Activated CD8-positive, alpha-beta memory T cell treated with anti-CD3 and anti-CD28 coated beads, Interleukin-2, amount 10 ng/mL, durations not matched to agents 7 days and 5 days (primary cell): Measurements from ENCODE around the gene CERS2. TPM values are rescaled to one million over a fixed set of nuclear protein-coding genes. Genes with fewer than 3 reads are reported as not detected.

Experiments used
- ATAC-seq: fragments of 150-1000 bp; cut with Tn5 transposase; one replicate; pipeline ENCODE4 v1.10.0; 2021; ENCODE audit warnings: moderate library complexity
- CTCF ChIA-PET: fragments of 350-600 bp; sonication (Branson Sonifier 250); formaldehyde crosslinking; loops from one replicate; lab custom pipeline; 2021; ENCODE audit warnings: antibody characterized with exemption; lab: Charles Lee
- DNase-seq: peaks from one replicate; pipeline ENCODE4 v3.0.0-alpha.2; 2020
- H3K27ac Mint-ChIP-seq: one replicate; pipeline ENCODE4 v1.8.0; 2021; ENCODE audit warnings: mild to moderate bottlenecking, mixed read lengths
- H3K27me3 Mint-ChIP-seq: one replicate; pipeline ENCODE4 v1.8.0; 2021; ENCODE audit warnings: mixed read lengths
- H3K36me3 Mint-ChIP-seq: one replicate; pipeline ENCODE4 v1.8.0; 2021; ENCODE audit warnings: mild to moderate bottlenecking, mixed read lengths
- H3K4me1 Mint-ChIP-seq: one replicate; pipeline ENCODE4 v1.8.0; 2021; ENCODE audit warnings: mixed read lengths
- H3K4me3 Mint-ChIP-seq: one replicate; pipeline ENCODE4 v1.8.0; 2021; ENCODE audit warnings: mild to moderate bottlenecking, moderate library complexity, mixed read lengths
- H3K9me3 Mint-ChIP-seq: one replicate; pipeline ENCODE4 v1.8.0; 2022; ENCODE audit warnings: low read depth, mixed read lengths
- total RNA-seq, 2 experiments: library from RNA; stranded (reverse); gene quantifications; one replicate each; pipeline ENCODE4 v1.2.3, GENCODE V29; 2021

Gene CERS2
- total RNA-seq = 100 to 1,000 TPM; 144 to 170 TPM

GRCh38 chr1:150974580-150975478 lies at the start of gene CERS2:
CERS2 (minus strand) TSS chr1:150974835; CDS start chr1:150969090, 5,745 bp downstream.
- Mint-ChIP-seq H3K4me1 (peaks cover 64% of the 10 kb centered on the region), H3K4me3 (peak within 1 kb of the TSS; percentile 88), H3K27me3 (no peaks in the 10 kb centered on the region), H3K36me3 (peaks cover 3% of the 10 kb centered on the region), H3K9me3 (no peaks in the 10 kb centered on the region), H3K27ac (peak within 1 kb of the TSS; percentile 80)
- CTCF ChIA-PET = interaction anchor here (1.1 to 2.6 kb wide), 7 partner anchors 9 to 415 kb away, joined by 3 to 9 read pairs (median 3); partner anchors contain the start of gene MINDY1
- peak; percentile 62 for ATAC-seq
- peak; percentile 80 for DNase-seq

DNA sequence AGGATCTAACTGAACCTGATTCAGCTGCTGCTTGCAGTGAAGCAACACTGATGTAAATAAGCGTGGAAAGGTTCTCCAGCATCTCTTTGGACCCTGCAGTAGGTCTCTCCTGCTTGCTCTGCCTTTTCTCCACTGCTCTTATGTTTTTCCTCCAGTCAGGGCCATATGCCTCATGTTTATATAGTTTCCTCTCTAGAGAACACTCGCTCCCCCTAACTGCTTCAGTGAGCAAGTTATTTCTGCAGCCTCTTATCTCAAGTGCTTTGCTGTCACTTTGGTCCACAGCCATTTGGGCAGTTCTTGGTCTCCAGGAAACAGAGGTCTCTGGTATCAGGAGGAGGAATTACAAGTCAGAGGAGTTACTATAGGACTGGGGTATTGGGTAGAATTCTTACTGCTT lies 38.9 kb upstream of the CERS2 start:
- H3K4me3 Mint-ChIP-seq = no peak overlapping the region
- CTCF ChIA-PET = interaction anchor here (3.5 kb wide), 1 partner anchor 11 kb away, joined by 18 read pairs; no protein-coding TSS in a partner anchor

GRCh38 chr1:151012684-151013471 lies 38.2 kb upstream of the CERS2 start:
- DNase-seq (no peak), ATAC-seq (no peak)
- Mint-ChIP-seq H3K36me3 (no peaks in the 10 kb centered on the region), H3K9me3 (no peaks in the 10 kb centered on the region), H3K27ac (no peak overlapping the region), H3K4me3 (no peak overlapping the region), H3K27me3 (no peaks in the 10 kb centered on the region), H3K4me1 (peaks cover 31% of the 10 kb centered on the region)
- CTCF ChIA-PET = interaction anchor here (0.8 to 3.5 kb wide), 3 partner anchors 12 to 78 kb away, joined by 3 to 18 read pairs (median 3); partner anchors contain the start of gene GABPB2

More for the DNA sequence above, 38.9 kb upstream of the CERS2 start:
- Mint-ChIP-seq H3K4me1 (peaks cover 26% of the 10 kb centered on the region), H3K27me3 (no peaks in the 10 kb centered on the region), H3K36me3 (no peaks in the 10 kb centered on the region), H3K27ac (no peak overlapping the region), H3K9me3 (no peaks in the 10 kb centered on the region)
- DNase-seq = no peak
- ATAC-seq = no peak

DNA sequence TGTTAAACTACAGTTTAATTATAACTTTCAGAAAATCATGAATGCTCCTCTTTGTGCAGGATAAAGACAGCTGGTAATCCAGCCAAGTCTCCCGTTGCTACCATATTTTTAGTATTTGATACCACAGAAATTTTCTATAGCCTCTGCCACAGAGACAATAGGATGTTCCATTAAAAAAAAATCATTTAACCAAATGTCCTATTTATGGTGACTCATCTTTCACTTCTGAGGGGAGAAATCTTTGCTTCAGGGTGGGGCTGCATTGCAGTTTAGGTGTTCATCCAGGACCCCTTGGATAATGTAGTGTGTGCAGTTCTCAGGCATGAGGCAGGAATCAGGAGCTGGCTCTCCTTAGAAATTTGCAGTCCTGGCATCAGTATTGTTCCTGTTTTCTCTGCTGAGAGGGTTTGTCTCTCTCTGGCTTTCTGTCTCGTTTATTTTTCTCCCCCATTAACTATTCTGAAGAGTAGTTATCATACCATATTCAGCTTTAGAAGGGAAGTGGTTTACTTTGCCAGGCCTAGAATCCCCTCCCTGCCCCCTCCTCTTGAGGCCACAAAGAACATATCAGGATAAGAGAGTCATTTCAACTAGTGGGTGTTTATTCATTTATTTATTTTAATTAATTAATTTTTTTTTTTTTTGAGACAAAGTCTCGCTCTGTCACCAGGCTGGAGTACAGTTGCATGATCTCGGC lies 36.7 kb upstream of the CERS2 start:
- no peak for ATAC-seq
- H3K27me3 Mint-ChIP-seq = no peaks in the 10 kb centered on the region
- peaks cover 47% of the 10 kb centered on the region for H3K4me1 Mint-ChIP-seq
- no peak overlapping the region for H3K4me3 Mint-ChIP-seq
- H3K36me3 Mint-ChIP-seq = no peaks in the 10 kb centered on the region
- no peaks in the 10 kb centered on the region for H3K9me3 Mint-ChIP-seq
- DNase-seq = no peak
- CTCF ChIA-PET = interaction anchor here (0.5 to 3.5 kb wide), 8 partner anchors 9 to 494 kb away, joined by 3 to 18 read pairs (median 4); partner anchors contain the start of gene C1orf56
- H3K27ac Mint-ChIP-seq = no peak overlapping the region

- Mint-ChIP-seq H3K9me3 (no peaks in the 10 kb centered on the region), H3K27me3 (no peaks in the 10 kb centered on the region), H3K36me3 (no peaks in the 10 kb centered on the region), H3K27ac (no peak overlapping the region), H3K4me1 (peaks cover 56% of the 10 kb centered on the region), H3K4me3 (no peak overlapping the region)
- DNase-seq (no peak), ATAC-seq (no peak)
- CTCF ChIA-PET = interaction anchor here (0.7 to 3.5 kb wide), 4 partner anchors 14 to 129 kb away, joined by 3 to 18 read pairs (median 7); partner anchors contain the start of gene C1orf56
These were observed 35.7 kb upstream of the CERS2 start for GRCh38 chr1:151010346-151010726.

GRCh38 chr1:151009674-151010345 lies 35.2 kb upstream of the CERS2 start:
- DNase-seq (no peak), ATAC-seq (no peak)
- no peaks in the 10 kb centered on the region for H3K9me3 Mint-ChIP-seq
- CTCF ChIA-PET = interaction anchor here (0.6 to 3.5 kb wide), 4 partner anchors 15 to 140 kb away, joined by 3 to 18 read pairs (median 7); partner anchors contain the start of gene C1orf56
- peaks cover 58% of the 10 kb centered on the region for H3K4me1 Mint-ChIP-seq
- H3K4me3 Mint-ChIP-seq = peak overlapping the region; percentile 99
- H3K27ac Mint-ChIP-seq = peak overlapping the region; percentile 94
- H3K36me3 Mint-ChIP-seq = no peaks in the 10 kb centered on the region
- no peaks in the 10 kb centered on the region for H3K27me3 Mint-ChIP-seq

DNA sequence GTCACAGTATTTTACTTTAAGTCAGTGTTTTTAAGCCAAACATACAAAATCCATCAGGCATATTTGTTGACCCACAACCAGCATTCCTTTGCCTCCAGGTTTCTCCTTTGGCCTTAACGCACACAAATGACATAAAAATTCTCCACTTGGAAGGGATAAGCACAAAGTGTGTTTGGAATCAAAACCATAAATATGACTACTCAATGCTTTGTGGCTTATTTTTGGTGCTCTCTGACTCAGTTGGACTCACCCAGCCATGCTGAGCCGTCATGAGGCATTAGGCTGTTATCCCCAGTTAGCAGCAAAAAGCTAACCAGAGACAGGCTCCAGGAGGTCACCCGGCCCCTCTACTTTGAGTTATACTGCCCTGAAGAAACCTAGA lies 34.6 kb upstream of the CERS2 start:
- H3K36me3 Mint-ChIP-seq = no peaks in the 10 kb centered on the region
- no peak for DNase-seq
- no peak for ATAC-seq
- no peaks in the 10 kb centered on the region for H3K27me3 Mint-ChIP-seq
- H3K27ac Mint-ChIP-seq = peak overlapping the region; percentile 94
- H3K9me3 Mint-ChIP-seq = no peaks in the 10 kb centered on the region
- peaks cover 61% of the 10 kb centered on the region for H3K4me1 Mint-ChIP-seq
- peak overlapping the region; percentile 99 for H3K4me3 Mint-ChIP-seq
- CTCF ChIA-PET = interaction anchor here (0.6 to 2.3 kb wide), 3 partner anchors 15 to 140 kb away, joined by 3 to 10 read pairs (median 4); partner anchors contain the start of gene C1orf56

DNA sequence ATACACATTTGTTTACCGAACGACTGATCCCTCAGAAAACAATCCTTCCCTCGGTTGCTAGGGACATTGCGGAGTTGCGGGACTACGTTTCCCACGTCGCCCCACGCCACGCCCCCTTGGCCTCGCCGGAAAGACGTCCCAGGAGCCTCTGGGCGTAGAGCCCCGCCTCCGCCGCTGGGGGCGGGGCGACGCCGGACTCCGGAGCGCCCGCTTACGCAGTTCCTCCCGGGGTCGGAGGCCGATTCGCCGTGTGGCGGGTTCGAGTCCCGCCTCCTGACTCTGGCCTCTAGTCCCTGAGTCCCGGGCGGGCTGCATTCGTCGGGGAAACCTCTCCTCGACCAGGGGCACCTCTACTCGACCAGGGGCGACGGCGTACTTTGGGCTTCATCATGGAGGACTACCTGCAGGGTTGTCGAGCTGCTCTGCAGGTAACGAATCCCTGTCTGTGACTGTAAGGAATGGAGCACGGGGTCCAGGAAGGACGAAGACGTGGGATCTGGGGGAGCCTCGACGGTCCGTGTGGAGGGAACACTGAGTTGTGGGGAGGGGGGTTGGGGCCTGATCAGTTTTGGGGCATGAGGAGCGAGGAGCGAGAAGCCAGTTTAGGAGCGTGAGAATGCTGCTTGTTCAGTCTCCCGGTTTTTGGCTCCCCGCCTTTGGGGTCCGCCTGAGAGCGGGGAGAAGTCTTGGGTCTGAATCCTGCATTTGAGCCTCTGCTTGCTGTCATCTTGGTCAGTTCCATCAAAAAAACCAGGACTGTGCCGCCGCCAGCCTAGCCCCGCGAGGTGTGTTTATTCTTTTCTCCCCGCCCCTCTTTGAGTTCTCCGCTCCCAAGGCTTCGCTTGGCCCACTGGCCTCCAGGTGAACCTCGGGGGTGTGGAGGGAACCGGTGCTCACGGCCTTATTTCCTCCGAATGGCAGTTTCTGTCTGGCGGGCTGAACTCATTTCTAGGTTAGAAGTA lies 33.9 kb upstream of the CERS2 start, which contains the start of gene PRUNE1:
Gene PRUNE1, plus strand, starts transcription at position 206 of the 962 bp plus-strand sequence. Its CDS starts 184 bp downstream, at position 390.
- Mint-ChIP-seq H3K9me3 (no peaks in the 10 kb centered on the region), H3K4me3 (peak within 1 kb of the TSS; percentile 99), H3K27me3 (no peaks in the 10 kb centered on the region), H3K36me3 (no peaks in the 10 kb centered on the region), H3K27ac (peak within 1 kb of the TSS; percentile 94), H3K4me1 (peaks cover 63% of the 10 kb centered on the region)
- CTCF ChIA-PET = interaction anchor here (2.3 kb wide), 1 partner anchor 40 kb away, joined by 10 read pairs; the partner anchor contains the start of gene C1orf56
- ATAC-seq (peak; percentile 94), DNase-seq (peak; percentile 97)

- Mint-ChIP-seq H3K9me3 (no peaks in the 10 kb centered on the region), H3K4me1 (peaks cover 69% of the 10 kb centered on the region), H3K36me3 (no peaks in the 10 kb centered on the region), H3K4me3 (peak overlapping the region; percentile 99), H3K27me3 (no peaks in the 10 kb centered on the region), H3K27ac (peak overlapping the region; percentile 94)
- DNase-seq = no peak
- CTCF ChIA-PET = interaction anchor here (1.2 to 7.2 kb wide), 3 partner anchors 12 to 27 kb away, joined by 3 to 81 read pairs (median 42); partner anchors contain the start of gene ANXA9
- peak; percentile 5 for ATAC-seq
These were observed 33.2 kb upstream of the CERS2 start for GRCh38 chr1:151007853-151008243.

DNA sequence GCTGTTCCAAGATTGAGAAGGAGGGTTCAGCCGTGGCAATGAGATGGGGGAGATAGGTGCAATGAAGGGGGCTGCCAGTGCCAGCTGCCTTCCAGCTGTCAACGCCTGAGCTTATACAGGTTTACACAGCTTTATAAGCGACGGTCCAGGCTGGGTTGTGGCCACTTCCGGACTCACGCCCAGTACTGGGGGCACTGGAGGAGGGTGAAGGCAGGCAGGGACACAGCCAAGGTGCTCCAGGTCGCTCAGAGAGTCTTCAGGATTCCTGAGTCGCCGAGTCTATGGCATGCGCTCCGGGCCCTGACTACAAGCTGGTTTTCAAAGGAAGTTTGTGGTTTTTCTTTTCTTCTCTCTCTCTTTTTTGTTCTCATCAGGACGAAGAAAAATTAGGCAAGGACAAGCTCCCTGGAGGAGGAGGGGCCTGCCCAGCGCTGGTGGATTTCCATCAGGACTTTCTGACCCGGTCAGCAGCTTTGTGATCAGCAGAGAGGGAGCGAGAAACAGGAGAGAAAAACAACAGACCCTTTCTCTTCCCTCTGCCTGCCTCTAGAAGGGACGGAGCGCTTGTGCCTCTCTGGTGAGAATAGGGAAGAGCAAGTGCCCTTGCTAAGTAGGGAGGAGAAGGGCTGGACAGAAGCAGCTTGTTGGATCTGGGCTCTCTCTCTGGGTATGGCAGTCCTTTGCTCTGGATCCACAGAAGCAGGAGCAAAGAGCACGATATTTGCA lies 31.9 kb upstream of the CERS2 start, which contains the start of gene MINDY1:
Gene MINDY1, minus strand, starts transcription at position 576 of the 726 bp plus-strand sequence. CDS start 4,285 bp downstream, outside the sequence.
- Mint-ChIP-seq H3K36me3 (no peaks in the 10 kb centered on the region), H3K27me3 (no peaks in the 10 kb centered on the region), H3K27ac (peak within 1 kb of the TSS; percentile 94), H3K4me1 (peaks cover 69% of the 10 kb centered on the region), H3K4me3 (peak within 1 kb of the TSS; percentile 99), H3K9me3 (no peaks in the 10 kb centered on the region)
- peak; percentile 14 for ATAC-seq
- DNase-seq = peak; percentile 59
- CTCF ChIA-PET = interaction anchor here (0.5 to 7.2 kb wide), 21 partner anchors 10 to 751 kb away, joined by 3 to 81 read pairs (median 3); partner anchors contain the start of genes ANXA9, C1orf56, CDC42SE1 and GABPB2
